Esophagus muscularis mucosa (tissue), 4 donors: ENCODE data around the gene CHFR. TPM values are rescaled to one million over a fixed set of nuclear protein-coding genes. Genes with fewer than 3 reads are reported as not detected.
"Not testable (repeated sequence)": the region's sequence is repeated elsewhere in the genome, so short reads cannot be mapped to it uniquely, and the experiment has no call there.

ENCODE experiments used
- DNase-seq: peaks from one replicate; pipeline ENCODE4 v3.0.0-alpha.2; 2017; ENCODE audit errors: extremely low spot score
- H3K27ac ChIP-seq, 4 donors: fragments of 200-600 bp; sonication (generic); replicated peaks in 1 of 4; 1 replicate in 3 of 4; 2 replicates in 1 of 4; pipeline ENCODE4 v1.5.1; 2016 to 2019; ENCODE audit warnings: mild to moderate bottlenecking in 1 of 4
- H3K27me3 ChIP-seq, 4 donors: fragments of 200-600 bp; sonication (generic); one replicate each; pipeline versions ENCODE4 v1.5.1 to v1.6.0; 2016 to 2019
- H3K36me3 ChIP-seq, 4 donors: fragments of 200-600 bp; sonication (generic); one replicate each; pipeline ENCODE4 v1.5.1; 2016 to 2019
- H3K4me1 ChIP-seq, 4 donors: fragments of 200-600 bp; sonication (generic); one replicate each; pipeline ENCODE4 v1.5.1; 2016 to 2019
- H3K4me3 ChIP-seq, 4 donors: fragments of 200-600 bp; sonication (generic); 1 replicate in 2 of 4; 2 replicates in 2 of 4; pipeline ENCODE4 v1.5.1; 2016 to 2019; ENCODE audit warnings: mild to moderate bottlenecking in 4 of 4, moderate library complexity in 1 of 4
- H3K9me3 ChIP-seq, 4 donors: fragments of 200-600 bp; sonication (generic); 1 replicate in 3 of 4; 2 replicates in 1 of 4; pipeline ENCODE4 v1.5.1; 2016 to 2019
- CTCF ChIP-seq, 3 experiments: fragments of 200-600 bp in 2 of 3; fragments of 450-650 bp in 1 of 3; sonication (generic) in 2 of 3; IDR thresholded peaks; one replicate each; pipeline ENCODE4 v1.5.1; 2017 to 2019; ENCODE audit warnings: antibody characterized with exemption in 3 of 3, mild to moderate bottlenecking in 2 of 3, moderate library complexity in 1 of 3
- EP300 ChIP-seq: sonication (generic); formaldehyde crosslinking; IDR thresholded peaks from one replicate; pipeline ENCODE4 v1.6.1; 2017; ENCODE audit warnings: antibody characterized with exemption
- POLR2A ChIP-seq: fragments of 450-650 bp; IDR thresholded peaks from one replicate; pipeline ENCODE4 v1.6.1; 2017; ENCODE audit warnings: antibody characterized with exemption, moderate library complexity, mild to moderate bottlenecking, low read depth
- POLR2AphosphoS5 ChIP-seq, 2 donors: sonication (generic); formaldehyde crosslinking; IDR thresholded peaks; one replicate each; pipeline ENCODE4 v1.6.1; 2017; ENCODE audit warnings: antibody characterized with exemption in 2 of 2
- WGBS: methylation state at CpG from one replicate; pipeline ENCODE4 v1.1.5; 2018; 5-methylcytosine and 5-hydroxymethylcytosine counted together
- intact Hi-C: fragments of 100-400 bp; cut with DNase I; formaldehyde crosslinking; loops from one replicate; pipeline ENCODE4 v1.15.1; 2023
- total RNA-seq, 4 donors: library from RNA; depleted of rRNA; stranded (reverse); fragments of >200 nt; gene quantifications; one replicate each; pipeline versions ENCODE4 v1.1.0 to v1.2.1, GENCODE V29; 2016

CHFR gene
- total RNA-seq, 4 donors from 2014 or later, result 35.7 to 41.7 (median 40.0) TPM

GRCh38 chr12:132797820-132798570 is 89.4 kb downstream of the CHFR start:
- WGBS, result 93% methylated on average over 17 of the region's 24 CpGs
- Histone ChIP-seq H3K27me3 (no peaks in the 10 kb centered on the region), H3K4me1 (no peaks in the 10 kb centered on the region), H3K36me3 (peaks cover 90 to 96% (median 93%) of the 10 kb centered on the region in 4 donors), H3K27ac (no peak overlapping the region), H3K4me3 (no peak overlapping the region), H3K9me3 (no peaks in the 10 kb centered on the region)
- no peak for TF ChIP-seq POLR2A
- TF ChIP-seq EP300, result no peak
- TF ChIP-seq POLR2AphosphoS5 (IDR thresholded peaks at IDR 0.05), result no peak
- TF ChIP-seq CTCF (IDR thresholded peaks at IDR 0.05), result no peak
- DNase-seq, result no peak
- intact Hi-C loops, result no loop called here

- TF ChIP-seq POLR2AphosphoS5 (IDR thresholded peaks at IDR 0.05) (no peak), EP300 (no peak), POLR2A (no peak), CTCF (IDR thresholded peaks at IDR 0.05) (no peak)
- intact Hi-C loops, result no loop called here
- Histone ChIP-seq H3K36me3 (peaks cover 68 to 94% (median 92%) of the 10 kb centered on the region in 4 donors), H3K4me1 (no peaks in the 10 kb centered on the region), H3K4me3 (no peak overlapping the region), H3K27ac (no peak overlapping the region), H3K9me3 (no peaks in the 10 kb centered on the region), H3K27me3 (no peaks in the 10 kb centered on the region)
- WGBS, result 94% methylated on average over 14 of the region's 14 CpGs
- DNase-seq, result no peak
These were observed 91.6 kb downstream of the CHFR start for GRCh38 chr12:132795847-132796246.

GRCh38 chr12:132791940-132792339 is 95.5 kb downstream of the CHFR start:
- H3K4me3 ChIP-seq, DNase-seq, H3K9me3 ChIP-seq, H3K4me1 ChIP-seq, H3K27ac ChIP-seq, H3K27me3 ChIP-seq, intact Hi-C loops: not testable (repeated sequence)
- peaks cover 56 to 93% (median 86%) of the 10 kb centered on the region in 4 donors for H3K36me3 ChIP-seq
- 100% methylated on average over 2 of the region's 2 CpGs for WGBS

GRCh38 chr12:132789099-132789471 is 98.3 kb downstream of the CHFR start:
- 94% methylated on average over 20 of the region's 21 CpGs for WGBS
- DNase-seq, result no peak
- intact Hi-C loops, result no loop called here
- Histone ChIP-seq H3K9me3 (no peaks in the 10 kb centered on the region), H3K4me1 (no peaks in the 10 kb centered on the region), H3K4me3 (no peak overlapping the region), H3K27me3 (no peaks in the 10 kb centered on the region), H3K36me3 (peaks cover 58 to 93% (median 85%) of the 10 kb centered on the region in 4 donors), H3K27ac (no peak overlapping the region)
- TF ChIP-seq POLR2A (no peak), EP300 (no peak), CTCF (IDR thresholded peaks at IDR 0.05) (no peak), POLR2AphosphoS5 (IDR thresholded peaks at IDR 0.05) (no peak)

GRCh38 chr12:132788375-132789098 is 98.9 kb downstream of the CHFR start:
- H3K36me3 ChIP-seq, result peaks cover 59 to 93% (median 85%) of the 10 kb centered on the region in 4 donors
- intact Hi-C loops, result no loop called here
- H3K9me3 ChIP-seq, result no peaks in the 10 kb centered on the region
- no peak overlapping the region for H3K4me3 ChIP-seq
- no peaks in the 10 kb centered on the region for H3K4me1 ChIP-seq
- no peak for DNase-seq
- TF ChIP-seq POLR2A (no peak), EP300 (no peak)
- no peaks in the 10 kb centered on the region for H3K27me3 ChIP-seq
- H3K27ac ChIP-seq, result no peak overlapping the region
- WGBS, result 94% methylated on average over 23 of the region's 29 CpGs
